ENCODE results near the gene ELMO1.
A peak's percentile ranks its signal among the peaks of the same experiment; 100 is the strongest.

The ELMO1 gene

DNA sequence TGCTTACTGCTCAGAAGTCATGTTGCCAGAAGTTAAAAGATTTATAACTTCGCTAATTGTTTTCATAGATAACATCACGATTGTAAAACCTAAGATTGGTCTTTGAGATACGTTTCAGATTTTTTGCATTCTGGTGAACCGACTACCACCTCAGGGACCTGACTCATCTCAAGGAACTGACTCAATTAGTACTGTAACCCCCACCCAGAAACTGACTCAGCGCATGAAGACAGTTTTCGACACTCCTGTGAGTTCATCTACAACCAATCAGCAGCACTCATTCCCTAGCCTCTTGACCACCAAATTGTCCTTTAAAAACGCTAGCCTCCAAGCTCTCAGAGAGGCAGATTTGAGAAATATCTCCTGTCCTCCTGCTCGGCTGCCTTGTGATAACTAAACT lies 72.3 kb downstream of the ELMO1 start:
- DNase-seq (ENCODE audit: extremely low read depth in 1 of 2, low read depth in 1 of 2): no peak

DNA sequence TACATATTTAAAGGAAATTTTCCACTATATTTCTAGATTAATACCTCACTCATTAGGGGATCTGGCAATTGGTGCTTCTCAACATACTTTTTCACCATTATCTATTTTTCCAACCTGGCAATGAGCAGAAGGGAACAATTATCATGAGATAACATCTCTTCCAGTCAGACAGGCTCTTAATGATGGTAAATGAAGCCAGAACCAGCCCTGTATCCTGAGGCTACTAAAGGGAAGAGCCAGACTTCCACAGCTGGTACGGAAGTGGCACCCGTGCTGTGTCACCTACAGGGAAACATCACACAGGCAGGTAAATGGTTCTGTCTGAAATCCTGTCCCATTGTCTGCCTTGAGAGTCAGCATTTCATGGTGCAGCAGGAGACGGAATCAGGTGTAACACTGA lies 75.9 kb downstream of the ELMO1 start:
- DNase-seq (ENCODE audit: extremely low read depth in 1 of 2, low read depth in 1 of 2): no peak

DNA sequence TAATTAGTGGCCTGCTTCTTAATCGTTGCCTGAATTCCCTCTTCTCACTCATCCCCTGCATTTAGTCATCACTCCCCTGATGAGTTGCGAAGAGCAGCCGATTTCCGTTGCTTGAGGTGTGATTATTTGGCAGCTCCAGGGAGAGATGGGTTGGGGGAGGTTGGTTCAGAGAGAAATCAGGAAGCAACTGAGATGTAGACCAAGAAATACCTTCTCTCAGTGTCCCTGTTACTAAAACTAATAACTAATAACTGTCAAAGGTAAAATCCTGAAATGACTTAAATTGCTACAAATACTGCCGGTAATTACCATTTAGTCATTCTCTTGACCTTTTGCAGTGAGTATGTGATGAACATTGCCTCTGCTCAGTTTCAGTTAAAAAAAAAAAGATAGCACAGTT lies 76.9 kb downstream of the ELMO1 start:
- DNase-seq (ENCODE audit: extremely low read depth in 1 of 2, low read depth in 1 of 2): no peak

GRCh38 chr7:37369906-37370305 lies 78.8 kb downstream of the ELMO1 start:
- no peak for DNase-seq (ENCODE audit: extremely low read depth in 1 of 2, low read depth in 1 of 2)

DNA sequence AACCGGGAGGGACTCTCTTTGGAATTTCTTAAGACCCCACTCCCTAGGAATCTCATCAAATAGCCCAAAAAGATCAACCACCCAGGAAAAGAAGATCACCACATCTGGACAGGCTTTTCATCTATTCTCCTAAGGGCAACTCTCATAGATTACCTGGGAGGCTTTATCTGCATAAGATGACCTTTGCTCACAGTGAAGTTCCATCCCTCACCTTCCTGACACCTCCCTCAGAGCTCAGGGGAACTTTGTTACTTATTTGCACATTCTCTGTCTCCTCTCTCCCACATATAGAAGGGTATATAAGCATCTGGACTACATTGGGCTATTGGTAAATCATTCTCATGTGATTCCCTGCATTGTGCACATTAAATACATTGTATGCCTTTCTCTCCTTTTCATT lies 80.1 kb downstream of the ELMO1 start:
- DNase-seq (ENCODE audit: extremely low read depth in 1 of 2, low read depth in 1 of 2): no peak

DNA sequence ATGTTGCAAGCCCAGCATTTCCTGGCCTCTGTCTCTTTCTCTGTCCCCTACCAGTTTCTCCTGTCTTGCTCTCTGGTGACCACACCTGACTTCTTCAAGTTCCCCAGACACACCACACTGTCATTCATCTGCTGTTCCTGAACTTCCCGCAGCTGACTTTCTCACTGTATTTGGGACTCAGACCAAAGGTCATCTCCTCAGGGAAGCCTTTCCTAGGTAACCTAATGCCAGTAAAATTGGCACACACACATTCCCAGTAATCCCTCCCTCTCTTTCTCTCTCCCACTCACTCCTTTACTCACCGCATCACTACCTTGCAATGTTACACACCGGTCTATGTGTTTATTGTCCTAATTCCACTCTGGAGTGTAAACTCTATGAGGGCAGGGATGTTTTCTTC lies 81.7 kb downstream of the ELMO1 start:
- no peak for DNase-seq (ENCODE audit: extremely low read depth in 1 of 2, low read depth in 1 of 2)

GRCh38 chr7:37366445-37366844 lies 82.2 kb downstream of the ELMO1 start:
- DNase-seq (ENCODE audit: extremely low read depth in 1 of 2, low read depth in 1 of 2): no peak

GRCh38 chr7:37365405-37365804 lies 83.3 kb downstream of the ELMO1 start:
- DNase-seq (ENCODE audit: extremely low read depth in 1 of 2, low read depth in 1 of 2): no peak

- no peak for DNase-seq (ENCODE audit: extremely low read depth in 1 of 2, low read depth in 1 of 2)
Observed at GRCh38 chr7:37364856-37365255, 83.8 kb downstream of the ELMO1 start.

DNA sequence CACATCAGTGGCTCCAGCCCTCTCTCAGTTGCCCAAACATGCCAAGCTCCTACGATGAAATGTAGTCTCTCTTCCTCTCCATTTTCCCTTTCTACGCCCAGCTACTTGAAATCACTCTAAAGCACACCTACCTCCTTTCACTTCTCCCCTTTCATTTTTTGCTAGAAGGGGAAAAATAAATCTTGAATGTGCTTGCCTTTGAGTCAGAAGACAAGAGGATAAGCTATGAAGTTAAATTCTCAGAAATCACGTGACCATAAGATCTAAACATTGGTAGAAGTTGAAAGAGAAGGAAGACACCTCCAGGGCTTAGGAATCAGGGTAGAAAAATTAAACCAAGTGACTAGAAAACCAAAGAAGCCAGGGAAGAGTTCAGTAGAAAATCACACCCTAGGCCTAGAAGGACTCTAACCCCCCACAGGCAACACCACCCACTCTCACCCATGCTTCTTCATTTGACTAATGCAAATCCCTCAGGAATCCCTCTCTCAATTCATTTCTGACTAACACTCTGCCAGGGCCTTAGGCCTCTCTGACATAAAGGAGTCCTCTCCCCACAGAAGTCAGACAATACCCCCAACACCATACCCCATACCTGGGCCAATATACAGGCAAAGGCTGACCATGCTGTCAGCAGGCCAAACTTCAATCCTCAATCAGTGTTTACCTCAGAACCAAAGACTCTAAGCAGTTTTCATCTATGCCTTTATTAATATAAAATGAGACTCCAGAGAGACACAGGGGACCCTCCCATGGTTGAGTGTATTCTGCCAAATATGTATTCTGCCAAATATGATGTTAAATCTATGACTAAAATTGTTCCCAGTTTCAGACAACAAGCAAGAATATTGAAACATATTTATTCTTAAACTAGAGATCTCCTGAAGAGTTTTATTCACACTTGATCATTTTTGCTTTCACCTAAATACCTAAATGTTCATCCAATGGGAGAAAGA lies 84.8 kb downstream of the ELMO1 start:
- no peak for DNase-seq (ENCODE audit: extremely low read depth in 1 of 2, low read depth in 1 of 2)

DNA sequence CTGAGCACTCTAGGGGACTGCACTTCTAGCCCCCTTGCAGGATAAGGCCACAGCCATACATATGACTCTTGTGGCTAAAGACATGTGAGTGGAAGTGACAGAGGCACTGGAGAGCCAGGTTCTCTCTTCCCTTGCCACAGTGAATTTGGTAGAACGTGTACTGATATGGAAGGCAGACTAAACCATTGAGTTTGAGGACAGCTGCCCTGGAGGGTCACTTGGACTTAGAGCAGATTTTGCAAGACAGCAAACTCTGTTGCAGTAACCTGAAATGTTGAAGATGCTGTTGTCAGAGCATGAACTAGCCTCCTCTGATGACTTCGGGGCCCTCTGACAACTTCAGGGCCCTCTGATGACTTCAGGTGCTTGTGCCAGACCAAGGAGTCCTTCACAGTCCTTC lies 85.9 kb downstream of the ELMO1 start:
- no peak for DNase-seq (ENCODE audit: extremely low read depth in 1 of 2, low read depth in 1 of 2)

DNA sequence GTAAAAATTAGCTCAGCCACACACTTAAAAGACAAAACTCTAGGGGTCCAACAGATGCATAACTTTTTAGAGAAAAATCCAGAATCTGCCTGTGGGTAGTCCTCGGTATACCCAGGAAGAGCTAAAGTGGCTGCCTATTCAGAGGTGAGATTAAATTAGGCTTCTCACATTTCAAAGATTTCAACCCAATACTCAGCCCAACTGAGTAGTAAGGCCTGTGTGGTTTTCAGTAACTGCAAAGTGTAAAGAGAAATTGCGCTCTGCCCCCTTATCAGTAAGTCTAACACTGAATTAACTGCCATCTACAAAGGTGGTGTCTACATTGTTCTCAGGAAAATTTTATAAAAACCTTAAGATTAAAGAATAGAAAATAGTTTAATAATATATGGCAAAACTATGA lies 88.2 kb downstream of the ELMO1 start:
- no peak for DNase-seq (ENCODE audit: extremely low read depth in 1 of 2, low read depth in 1 of 2)

DNA sequence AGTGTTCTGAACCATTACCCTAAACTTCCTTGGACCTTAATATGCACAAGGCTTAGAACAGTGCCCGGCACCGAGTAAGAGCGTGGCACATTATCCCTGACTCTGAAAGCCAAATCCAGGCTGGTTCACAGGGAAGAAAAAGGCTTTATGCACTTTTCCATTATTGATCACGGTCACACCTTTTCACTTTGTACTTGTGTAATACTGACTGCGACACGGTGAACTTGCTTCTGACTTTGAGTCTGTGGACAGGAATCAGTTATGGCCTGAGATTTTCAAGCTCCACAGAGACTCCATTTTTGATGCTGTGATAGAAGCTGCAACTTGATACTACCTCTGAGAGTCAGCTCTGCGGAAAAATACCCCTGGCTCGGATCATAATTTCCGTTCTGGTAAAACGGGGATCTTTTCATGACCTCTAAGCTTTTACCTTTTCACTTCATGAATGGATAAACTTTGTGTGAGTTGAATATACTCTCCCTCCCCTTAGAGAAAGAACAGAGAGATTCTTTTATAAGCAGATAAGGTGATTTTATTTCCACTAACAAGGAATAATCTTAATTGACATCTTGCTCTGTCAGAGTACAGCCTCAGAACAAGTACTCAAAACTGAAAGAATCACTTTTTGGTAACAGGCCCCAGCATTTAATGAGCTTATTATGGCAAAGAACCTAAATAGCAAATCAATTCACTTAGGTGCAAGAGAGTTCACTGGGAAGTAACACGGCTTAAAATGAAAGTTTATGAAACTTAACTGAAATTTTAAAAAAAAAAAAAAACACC lies 88.8 kb downstream of the ELMO1 start:
- DNase-seq (ENCODE audit: extremely low read depth in 1 of 2, low read depth in 1 of 2): no peak

DNA sequence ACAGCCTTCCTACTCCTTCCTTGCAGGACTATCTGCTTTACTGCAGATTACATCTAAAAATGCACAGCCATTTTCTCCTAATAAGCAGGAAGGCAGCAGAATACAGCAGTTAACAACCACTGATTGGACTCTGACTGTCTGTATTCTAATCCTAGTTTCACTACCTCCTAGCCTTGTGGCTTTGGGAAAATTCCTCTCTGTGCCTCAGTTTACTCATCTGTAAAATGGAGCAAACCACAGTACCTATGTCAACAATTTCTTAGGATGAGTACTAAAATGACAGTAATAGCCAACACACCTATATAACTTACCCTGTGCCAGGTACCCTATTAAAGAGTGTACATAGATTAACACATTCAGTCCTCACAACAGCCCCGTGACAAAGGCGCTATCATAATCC lies 89.5 kb downstream of the ELMO1 start:
- DNase-seq (ENCODE audit: extremely low read depth in 1 of 2, low read depth in 1 of 2): no peak

- DNase-seq (ENCODE audit: extremely low read depth in 1 of 2, low read depth in 1 of 2): no peak
Observed at GRCh38 chr7:37357637-37357996, 91.0 kb downstream of the ELMO1 start.

GRCh38 chr7:37356911-37357636 lies 91.6 kb downstream of the ELMO1 start:
- DNase-seq (ENCODE audit: extremely low read depth in 1 of 2, low read depth in 1 of 2): no peak

- DNase-seq (ENCODE audit: extremely low read depth in 1 of 2, low read depth in 1 of 2): no peak
Observed at GRCh38 chr7:37354656-37355131, 94.0 kb downstream of the ELMO1 start.

DNA sequence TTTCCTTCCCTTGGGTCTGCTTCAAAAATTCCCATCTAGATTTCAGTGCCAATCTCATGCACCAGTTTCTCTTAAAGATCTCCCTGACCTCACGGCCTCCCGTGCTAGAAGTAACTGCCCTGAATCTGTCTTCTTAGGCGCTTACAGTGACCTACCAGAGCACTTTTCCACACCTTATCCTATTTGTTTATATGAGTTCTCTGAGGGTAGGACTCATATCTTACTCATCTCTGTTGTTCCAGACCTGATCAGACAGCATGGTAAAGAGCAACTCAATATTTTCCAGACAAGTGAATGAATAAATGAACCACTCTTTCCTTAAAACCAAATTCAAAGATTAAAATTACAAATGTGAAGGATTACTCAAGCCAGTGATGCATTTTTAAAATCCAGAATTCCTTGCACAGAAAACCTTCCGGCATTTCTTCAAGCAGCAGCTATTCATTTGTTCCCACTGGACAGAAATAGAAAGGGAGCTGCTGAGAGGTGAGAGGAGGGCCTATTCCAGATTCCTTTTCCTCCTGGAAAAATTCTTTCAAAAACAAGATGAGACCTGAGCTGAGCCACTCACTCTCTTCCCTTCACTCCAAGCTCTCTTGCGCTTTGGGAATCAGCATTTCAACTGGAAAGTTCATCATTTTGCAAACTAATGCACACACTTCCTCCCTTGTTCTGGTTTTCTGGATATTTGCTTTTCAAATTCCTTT lies 94.6 kb downstream of the ELMO1 start:
- DNase-seq (ENCODE audit: extremely low read depth in 1 of 2, low read depth in 1 of 2): no peak

GRCh38 chr7:37352974-37353948 lies 95.4 kb downstream of the ELMO1 start:
- DNase-seq (ENCODE audit: extremely low read depth in 1 of 2, low read depth in 1 of 2): peak; percentile 33 to 44

Data from activated CD8-positive, alpha-beta memory T cell treated with anti-CD3 and anti-CD28 coated beads for 1 hour (primary cell).